H1 (cell line): Measurements from ENCODE around the gene HMCN1. TPM values are rescaled to one million over a fixed set of nuclear protein-coding genes. Genes with fewer than 3 reads are reported as not detected.

Experiments used
- ATF2 ChIP-seq: IDR thresholded peaks from 2 replicates; pipeline ENCODE4 v1.6.1; 2012; ENCODE audit warnings: low read length, inconsistent platforms
- ATF3 ChIP-seq: IDR thresholded peaks from 2 replicates; pipeline ENCODE4 v1.6.1; 2011; ENCODE audit warnings: low read depth, mild to moderate bottlenecking, low read length; ENCODE audit not compliant: insufficient read depth
- CHD1 ChIP-seq: IDR thresholded peaks from 2 replicates; pipeline ENCODE4 v1.6.1; 2012; ENCODE audit warnings: low read depth, low read length, improper control_type of control experiment
- KDM1A ChIP-seq: fragments of 200-600, 300-600 bp; sonication (generic); IDR thresholded peaks from 2 replicates; pipeline ENCODE4 v1.7.1; 2016; ENCODE audit warnings: mild to moderate bottlenecking, low read length, borderline replicate concordance
- KDM4A ChIP-seq: IDR thresholded peaks from one replicate; pipeline ENCODE4 v1.7.1; 2012; ENCODE audit warnings: low read depth, mild to moderate bottlenecking, moderate library complexity, low read length, inconsistent platforms; ENCODE audit not compliant: severe bottlenecking
- ZNF274 ChIP-seq: IDR thresholded peaks from 2 replicates; pipeline ENCODE4 v1.7.0; 2012; ENCODE audit warnings: low read length, borderline replicate concordance; ENCODE audit errors: extremely low read depth
- polyA plus RNA-seq, 7 experiments: library from polyadenylated mRNA; depleted of rRNA in 3 of 7; stranded (reverse) in 5 of 7; unstranded in 2 of 7; fragments of >200 nt in 5 of 7; fragments of 200-250 nt in 2 of 7; gene quantifications; 1 replicate in 5 of 7; 2 replicates in 1 of 7; 4 replicates in 1 of 7; pipeline versions ENCODE4 v1.2.1 to v1.2.3, GENCODE V29; 2011 to 2013; ENCODE audit warnings: missing spikeins in 2 of 7, mixed read lengths in 2 of 7
- total RNA-seq: library from RNA; stranded (reverse); fragmentation: NEBNext Ultra II Directional; extraction: Animal tissue kit (Norgen Biotek cat#: 25700); gene quantifications from 2 replicates; pipeline ENCODE4 v1.2.1, GENCODE V29; 2021
- TF ChIP-seq, protein P1 (sequence below): fragments of 300-600 bp; sonication (generic); IDR thresholded peaks from 2 replicates; pipeline ENCODE4 v1.7.1; 2012; ENCODE audit warnings: low read length, moderate library complexity, mild to moderate bottlenecking, inconsistent platforms; ENCODE audit not compliant: insufficient replicate concordance
- TF ChIP-seq, protein P2 (sequence below): IDR thresholded peaks from 2 replicates; pipeline ENCODE4 v1.6.1; 2012; ENCODE audit warnings: inconsistent platforms

HMCN1 gene
- total and polyA plus RNA-seq, 2 of the 8 experiments (the other 6 are each of a cell fraction or from before 2014, with no cell fraction given), result 13.8 to 14.6 TPM

DNA sequence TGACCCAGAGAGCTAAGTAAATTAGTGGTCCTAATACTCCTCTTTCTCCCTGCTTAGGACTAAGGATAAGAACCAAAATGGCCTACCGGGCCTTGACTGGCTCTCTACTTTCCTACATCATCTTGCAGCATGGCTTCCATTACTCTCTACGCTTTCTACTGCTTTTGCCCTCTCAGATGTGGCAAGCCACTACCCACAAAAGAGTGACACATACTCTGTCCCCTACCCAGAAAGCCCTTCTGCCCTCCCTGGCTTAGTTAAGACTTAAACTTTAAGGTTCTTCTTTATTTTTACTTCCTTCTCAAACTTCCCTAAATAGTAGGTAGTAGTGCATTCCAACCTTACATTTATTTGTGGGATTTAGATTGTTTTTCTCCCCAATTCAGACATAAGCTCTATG, 412.8 kb downstream of the HMCN1 start (continued):
- TF ChIP-seq, protein P1, sequence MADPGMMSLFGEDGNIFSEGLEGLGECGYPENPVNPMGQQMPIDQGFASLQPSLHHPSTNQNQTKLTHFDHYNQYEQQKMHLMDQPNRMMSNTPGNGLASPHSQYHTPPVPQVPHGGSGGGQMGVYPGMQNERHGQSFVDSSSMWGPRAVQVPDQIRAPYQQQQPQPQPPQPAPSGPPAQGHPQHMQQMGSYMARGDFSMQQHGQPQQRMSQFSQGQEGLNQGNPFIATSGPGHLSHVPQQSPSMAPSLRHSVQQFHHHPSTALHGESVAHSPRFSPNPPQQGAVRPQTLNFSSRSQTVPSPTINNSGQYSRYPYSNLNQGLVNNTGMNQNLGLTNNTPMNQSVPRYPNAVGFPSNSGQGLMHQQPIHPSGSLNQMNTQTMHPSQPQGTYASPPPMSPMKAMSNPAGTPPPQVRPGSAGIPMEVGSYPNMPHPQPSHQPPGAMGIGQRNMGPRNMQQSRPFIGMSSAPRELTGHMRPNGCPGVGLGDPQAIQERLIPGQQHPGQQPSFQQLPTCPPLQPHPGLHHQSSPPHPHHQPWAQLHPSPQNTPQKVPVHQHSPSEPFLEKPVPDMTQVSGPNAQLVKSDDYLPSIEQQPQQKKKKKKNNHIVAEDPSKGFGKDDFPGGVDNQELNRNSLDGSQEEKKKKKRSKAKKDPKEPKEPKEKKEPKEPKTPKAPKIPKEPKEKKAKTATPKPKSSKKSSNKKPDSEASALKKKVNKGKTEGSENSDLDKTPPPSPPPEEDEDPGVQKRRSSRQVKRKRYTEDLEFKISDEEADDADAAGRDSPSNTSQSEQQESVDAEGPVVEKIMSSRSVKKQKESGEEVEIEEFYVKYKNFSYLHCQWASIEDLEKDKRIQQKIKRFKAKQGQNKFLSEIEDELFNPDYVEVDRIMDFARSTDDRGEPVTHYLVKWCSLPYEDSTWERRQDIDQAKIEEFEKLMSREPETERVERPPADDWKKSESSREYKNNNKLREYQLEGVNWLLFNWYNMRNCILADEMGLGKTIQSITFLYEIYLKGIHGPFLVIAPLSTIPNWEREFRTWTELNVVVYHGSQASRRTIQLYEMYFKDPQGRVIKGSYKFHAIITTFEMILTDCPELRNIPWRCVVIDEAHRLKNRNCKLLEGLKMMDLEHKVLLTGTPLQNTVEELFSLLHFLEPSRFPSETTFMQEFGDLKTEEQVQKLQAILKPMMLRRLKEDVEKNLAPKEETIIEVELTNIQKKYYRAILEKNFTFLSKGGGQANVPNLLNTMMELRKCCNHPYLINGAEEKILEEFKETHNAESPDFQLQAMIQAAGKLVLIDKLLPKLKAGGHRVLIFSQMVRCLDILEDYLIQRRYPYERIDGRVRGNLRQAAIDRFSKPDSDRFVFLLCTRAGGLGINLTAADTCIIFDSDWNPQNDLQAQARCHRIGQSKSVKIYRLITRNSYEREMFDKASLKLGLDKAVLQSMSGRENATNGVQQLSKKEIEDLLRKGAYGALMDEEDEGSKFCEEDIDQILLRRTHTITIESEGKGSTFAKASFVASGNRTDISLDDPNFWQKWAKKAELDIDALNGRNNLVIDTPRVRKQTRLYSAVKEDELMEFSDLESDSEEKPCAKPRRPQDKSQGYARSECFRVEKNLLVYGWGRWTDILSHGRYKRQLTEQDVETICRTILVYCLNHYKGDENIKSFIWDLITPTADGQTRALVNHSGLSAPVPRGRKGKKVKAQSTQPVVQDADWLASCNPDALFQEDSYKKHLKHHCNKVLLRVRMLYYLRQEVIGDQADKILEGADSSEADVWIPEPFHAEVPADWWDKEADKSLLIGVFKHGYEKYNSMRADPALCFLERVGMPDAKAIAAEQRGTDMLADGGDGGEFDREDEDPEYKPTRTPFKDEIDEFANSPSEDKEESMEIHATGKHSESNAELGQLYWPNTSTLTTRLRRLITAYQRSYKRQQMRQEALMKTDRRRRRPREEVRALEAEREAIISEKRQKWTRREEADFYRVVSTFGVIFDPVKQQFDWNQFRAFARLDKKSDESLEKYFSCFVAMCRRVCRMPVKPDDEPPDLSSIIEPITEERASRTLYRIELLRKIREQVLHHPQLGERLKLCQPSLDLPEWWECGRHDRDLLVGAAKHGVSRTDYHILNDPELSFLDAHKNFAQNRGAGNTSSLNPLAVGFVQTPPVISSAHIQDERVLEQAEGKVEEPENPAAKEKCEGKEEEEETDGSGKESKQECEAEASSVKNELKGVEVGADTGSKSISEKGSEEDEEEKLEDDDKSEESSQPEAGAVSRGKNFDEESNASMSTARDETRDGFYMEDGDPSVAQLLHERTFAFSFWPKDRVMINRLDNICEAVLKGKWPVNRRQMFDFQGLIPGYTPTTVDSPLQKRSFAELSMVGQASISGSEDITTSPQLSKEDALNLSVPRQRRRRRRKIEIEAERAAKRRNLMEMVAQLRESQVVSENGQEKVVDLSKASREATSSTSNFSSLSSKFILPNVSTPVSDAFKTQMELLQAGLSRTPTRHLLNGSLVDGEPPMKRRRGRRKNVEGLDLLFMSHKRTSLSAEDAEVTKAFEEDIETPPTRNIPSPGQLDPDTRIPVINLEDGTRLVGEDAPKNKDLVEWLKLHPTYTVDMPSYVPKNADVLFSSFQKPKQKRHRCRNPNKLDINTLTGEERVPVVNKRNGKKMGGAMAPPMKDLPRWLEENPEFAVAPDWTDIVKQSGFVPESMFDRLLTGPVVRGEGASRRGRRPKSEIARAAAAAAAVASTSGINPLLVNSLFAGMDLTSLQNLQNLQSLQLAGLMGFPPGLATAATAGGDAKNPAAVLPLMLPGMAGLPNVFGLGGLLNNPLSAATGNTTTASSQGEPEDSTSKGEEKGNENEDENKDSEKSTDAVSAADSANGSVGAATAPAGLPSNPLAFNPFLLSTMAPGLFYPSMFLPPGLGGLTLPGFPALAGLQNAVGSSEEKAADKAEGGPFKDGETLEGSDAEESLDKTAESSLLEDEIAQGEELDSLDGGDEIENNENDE, result no peak
- TF ChIP-seq, protein P2, sequence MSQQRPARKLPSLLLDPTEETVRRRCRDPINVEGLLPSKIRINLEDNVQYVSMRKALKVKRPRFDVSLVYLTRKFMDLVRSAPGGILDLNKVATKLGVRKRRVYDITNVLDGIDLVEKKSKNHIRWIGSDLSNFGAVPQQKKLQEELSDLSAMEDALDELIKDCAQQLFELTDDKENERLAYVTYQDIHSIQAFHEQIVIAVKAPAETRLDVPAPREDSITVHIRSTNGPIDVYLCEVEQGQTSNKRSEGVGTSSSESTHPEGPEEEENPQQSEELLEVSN, result no peak
- TF ChIP-seq CHD1 (no peak), ZNF274 (no peak), ATF2 (no peak), ATF3 (no peak), KDM1A (no peak), KDM4A (no peak)
